Coronary artery (tissue), 2 donors: ENCODE measurements around the gene EOMES.

ENCODE experiments used
- DNase-seq: peaks from one replicate; pipeline ENCODE4 v3.0.0-alpha.2; 2017; ENCODE audit warnings: low spot score
- H3K27ac ChIP-seq, 2 donors: fragments of 200-600 bp; sonication (generic); one replicate each; pipeline ENCODE4 v1.5.1; 2016 to 2019
- H3K4me3 ChIP-seq: fragments of 200-600 bp; sonication (generic); 2 replicates; pipeline ENCODE4 v1.5.1; 2016; ENCODE audit warnings: mild to moderate bottlenecking, moderate library complexity
- CTCF ChIP-seq: fragments of 200-600 bp; sonication (generic); IDR thresholded peaks from one replicate; pipeline ENCODE4 v1.5.1; 2019; ENCODE audit warnings: antibody characterized with exemption

The EOMES gene

DNA sequence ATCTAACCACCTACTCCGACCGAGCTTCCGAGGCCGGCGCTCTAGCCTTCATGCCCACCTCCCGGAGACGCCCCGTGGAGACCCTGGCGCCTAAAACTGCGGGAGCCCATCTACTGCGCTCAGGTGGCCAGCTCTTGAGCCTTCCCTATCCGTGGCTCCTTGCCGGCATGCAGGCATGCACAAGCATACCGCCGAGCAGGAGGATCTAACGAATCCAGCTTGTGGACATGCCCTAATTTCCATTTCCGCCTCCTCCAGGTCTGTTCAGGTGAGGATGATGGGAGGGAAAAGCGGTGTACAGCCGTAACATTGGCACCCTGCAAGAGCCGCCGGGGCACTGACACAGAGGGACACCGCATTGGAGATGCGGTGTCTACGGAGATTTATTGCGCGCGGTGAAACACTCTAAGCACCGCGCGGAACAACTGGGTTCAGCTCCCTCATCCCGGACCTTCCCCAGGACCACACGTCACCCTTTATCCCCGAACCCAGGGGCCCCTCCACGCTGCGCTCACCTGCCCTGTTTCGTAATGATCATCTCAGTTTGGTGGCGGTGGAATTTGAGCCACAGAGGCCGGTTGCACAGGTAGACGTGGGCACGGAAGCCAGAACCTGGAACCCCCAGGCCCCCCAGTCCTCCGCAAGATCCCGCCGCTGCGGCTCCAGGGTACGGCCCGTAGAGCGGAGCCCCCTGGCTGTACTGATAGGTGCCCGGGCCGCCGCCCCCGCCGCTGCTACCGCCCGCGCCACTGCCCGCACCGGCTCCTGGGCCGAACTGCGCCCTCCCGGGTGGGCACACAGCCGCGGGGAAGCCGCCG, 1.0 kb downstream of the EOMES start:
- Histone ChIP-seq H3K4me3 (peak overlapping the region; percentile 69), H3K27ac (no peak overlapping the region)
- no peak for TF ChIP-seq CTCF
- DNase-seq, result no peak

- H3K4me3 ChIP-seq, result no peak overlapping the region
- no peak for TF ChIP-seq CTCF
- DNase-seq, result no peak
- no peak overlapping the region for H3K27ac ChIP-seq
Measured at GRCh38 chr3:27719314-27720003, 2.7 kb downstream of the EOMES start.

DNA sequence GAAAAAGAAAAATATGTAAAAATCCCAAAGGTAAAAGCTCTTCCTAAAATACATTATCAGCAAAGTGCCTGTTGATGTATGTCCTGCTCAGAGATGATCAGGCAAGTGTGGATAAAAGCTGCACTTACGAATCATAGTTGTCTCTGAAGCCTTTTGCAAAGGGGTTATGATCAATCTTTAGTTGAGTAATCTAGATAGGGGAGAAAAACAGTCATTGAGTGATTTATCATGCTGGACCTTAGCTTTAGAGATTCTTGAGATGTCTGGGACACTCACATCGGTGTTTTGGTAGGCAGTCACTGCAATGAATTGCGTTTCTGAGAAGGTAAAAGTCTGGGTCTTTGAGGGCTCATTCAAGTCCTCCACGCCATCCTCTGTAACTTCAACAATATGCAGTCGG, 3.7 kb downstream of the EOMES start:
- H3K4me3 ChIP-seq, result no peak overlapping the region
- no peak for TF ChIP-seq CTCF
- H3K27ac ChIP-seq, result no peak overlapping the region
- DNase-seq, result no peak

GRCh38 chr3:27717200-27717852, 4.8 kb downstream of the EOMES start:
- Histone ChIP-seq H3K27ac (no peak overlapping the region), H3K4me3 (no peak overlapping the region)
- no peak for TF ChIP-seq CTCF
- DNase-seq, result no peak

- no peak overlapping the region for H3K4me3 ChIP-seq
- no peak for TF ChIP-seq CTCF
- DNase-seq, result no peak
- H3K27ac ChIP-seq, result no peak overlapping the region
Measured at GRCh38 chr3:27716309-27716708, 5.8 kb downstream of the EOMES start.

GRCh38 chr3:27715863-27716262, 6.3 kb downstream of the EOMES start:
- no peak overlapping the region for H3K4me3 ChIP-seq
- no peak overlapping the region for H3K27ac ChIP-seq
- DNase-seq, result no peak
- TF ChIP-seq CTCF, result no peak
